DND-41 (cell line): ENCODE results near the gene SNAPC2.

Experiments used
- EZH2 ChIP-seq: IDR thresholded peaks from 3 replicates; pipeline ENCODE4 v1.6.1; 2012; ENCODE audit warnings: borderline replicate concordance, low read depth, mild to moderate bottlenecking, moderate library complexity, low read length, inconsistent platforms; ENCODE audit not compliant: severe bottlenecking
- TF ChIP-seq, protein P1 (sequence below): IDR thresholded peaks from 2 replicates; pipeline ENCODE4 v1.5.1; 2012; ENCODE audit warnings: borderline replicate concordance, low read length, moderate library complexity, mild to moderate bottlenecking; ENCODE audit not compliant: poor library complexity, severe bottlenecking; ENCODE audit errors: extremely low read depth

DNA sequence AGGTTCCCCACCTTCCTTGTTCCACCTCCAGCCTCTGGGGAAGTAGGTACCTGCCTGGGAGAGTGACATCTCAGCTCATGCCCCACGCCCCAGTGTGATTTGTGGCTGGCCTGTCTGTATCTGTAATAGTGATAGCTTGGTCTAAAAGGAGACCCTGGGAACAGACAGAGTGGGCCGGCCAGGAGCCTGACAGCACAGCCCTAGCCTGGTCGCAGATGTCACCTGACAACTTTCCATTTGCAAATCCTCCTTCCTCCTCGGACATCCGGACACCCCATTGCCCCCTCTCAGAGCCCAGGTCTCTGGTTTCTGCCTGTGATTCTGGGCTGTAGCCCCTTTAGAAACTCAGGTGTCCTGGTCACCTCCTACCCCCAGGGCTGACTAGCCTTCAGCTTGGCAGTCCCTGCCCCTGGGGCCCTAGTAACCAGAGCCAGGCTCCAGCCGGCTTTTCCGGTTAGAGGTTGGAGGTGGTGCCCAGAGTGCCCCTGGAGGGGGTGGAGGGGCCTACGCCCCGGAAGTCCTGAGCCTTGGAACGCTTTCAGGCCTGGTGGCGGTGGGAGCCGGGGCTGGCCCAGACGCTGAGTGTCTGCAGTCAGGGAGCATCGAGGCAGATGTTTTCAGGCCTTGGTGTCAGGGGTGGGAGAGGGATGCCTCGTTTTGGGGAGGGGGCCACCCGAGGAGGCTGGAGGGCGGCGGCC lies 25.4 kb upstream of the SNAPC2 start:
- TF ChIP-seq, protein P1, sequence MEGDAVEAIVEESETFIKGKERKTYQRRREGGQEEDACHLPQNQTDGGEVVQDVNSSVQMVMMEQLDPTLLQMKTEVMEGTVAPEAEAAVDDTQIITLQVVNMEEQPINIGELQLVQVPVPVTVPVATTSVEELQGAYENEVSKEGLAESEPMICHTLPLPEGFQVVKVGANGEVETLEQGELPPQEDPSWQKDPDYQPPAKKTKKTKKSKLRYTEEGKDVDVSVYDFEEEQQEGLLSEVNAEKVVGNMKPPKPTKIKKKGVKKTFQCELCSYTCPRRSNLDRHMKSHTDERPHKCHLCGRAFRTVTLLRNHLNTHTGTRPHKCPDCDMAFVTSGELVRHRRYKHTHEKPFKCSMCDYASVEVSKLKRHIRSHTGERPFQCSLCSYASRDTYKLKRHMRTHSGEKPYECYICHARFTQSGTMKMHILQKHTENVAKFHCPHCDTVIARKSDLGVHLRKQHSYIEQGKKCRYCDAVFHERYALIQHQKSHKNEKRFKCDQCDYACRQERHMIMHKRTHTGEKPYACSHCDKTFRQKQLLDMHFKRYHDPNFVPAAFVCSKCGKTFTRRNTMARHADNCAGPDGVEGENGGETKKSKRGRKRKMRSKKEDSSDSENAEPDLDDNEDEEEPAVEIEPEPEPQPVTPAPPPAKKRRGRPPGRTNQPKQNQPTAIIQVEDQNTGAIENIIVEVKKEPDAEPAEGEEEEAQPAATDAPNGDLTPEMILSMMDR: no peak
- no peak for TF ChIP-seq EZH2
